ENCODE data around the gene YJEFN3. TPM values are rescaled to one million over a fixed set of nuclear protein-coding genes. Genes with fewer than 3 reads are reported as not detected.

The YJEFN3 gene
- total RNA-seq (10 to 100 TPM; 11.1 to 12.8 TPM), polyA plus RNA-seq (under 1 TPM in 2 of 3 donors, not detected in 1; 0.08 to 0.63 TPM), total RNA-seq (1.6 to 8.2 (median 3.0) reads per million in 6 experiments)

GRCh38 chr19:19528721-19529490 lies at the start of gene YJEFN3:
Gene YJEFN3, plus strand, starts transcription at chr19:19528911. Its CDS starts 22 bp downstream, at chr19:19528933.
- no peaks in the 10 kb centered on the region for H3K9me3 Mint-ChIP-seq
- peaks cover 0 to 30% (median 0%) of the 10 kb centered on the region in 3 donors for H3K36me3 Mint-ChIP-seq
- ATAC-seq, result no peak
- H3K4me3 Mint-ChIP-seq, result no peak within 1 kb of the TSS
- peak within 1 kb of the TSS in 5 of 10 donors; percentile 26 to 84 (median 62) for H3K27ac Mint-ChIP-seq
- no peaks in the 10 kb centered on the region for H3K27me3 Mint-ChIP-seq
- DNase-seq, result no peak
- H3K4me1 Mint-ChIP-seq, result peaks cover 8 to 31% (median 12%) of the 10 kb centered on the region in 4 donors
- POLR2A ChIA-PET, result no interaction called here

- ATAC-seq (peak; percentile 48 to 67), DNase-seq (no peak)
- peaks cover 36 to 87% (median 72%) of the 10 kb centered on the region in 4 donors for H3K4me1 Mint-ChIP-seq
- no peaks in the 10 kb centered on the region for H3K9me3 Mint-ChIP-seq
- peaks cover 0 to 36% (median 3%) of the 10 kb centered on the region in 3 donors for H3K36me3 Mint-ChIP-seq
- peak overlapping the region in 2 of 10 donors; percentile 18 to 62 for H3K4me3 Mint-ChIP-seq
- H3K27me3 Mint-ChIP-seq, result no peaks in the 10 kb centered on the region
- H3K27ac Mint-ChIP-seq, result peak overlapping the region; percentile 57 to 89 (median 78)
- POLR2A ChIA-PET, result no interaction called here
Measured at GRCh38 chr19:19480688-19481087, 48.0 kb upstream of the YJEFN3 start.

GRCh38 chr19:19482809-19483596 lies 45.7 kb upstream of the YJEFN3 start:
- H3K36me3 Mint-ChIP-seq, result peaks cover 0 to 21% (median 3%) of the 10 kb centered on the region in 3 donors
- H3K4me3 Mint-ChIP-seq, result peak overlapping the region in 2 of 10 donors; percentile 10 to 34
- POLR2A ChIA-PET, result interaction anchor here (0.6 to 1.1 kb wide), 6 partner anchors 21 to 84 kb away, joined by 3 to 4 read pairs (median 3); no protein-coding TSS in a partner anchor
- ATAC-seq (peak in 1 of 2 donors; percentile 29), DNase-seq (peak in 1 of 10 donors; percentile 38)
- peak overlapping the region; percentile 52 to 90 (median 79) for H3K27ac Mint-ChIP-seq
- peaks cover 27 to 86% (median 71%) of the 10 kb centered on the region in 4 donors for H3K4me1 Mint-ChIP-seq
- no peaks in the 10 kb centered on the region for H3K9me3 Mint-ChIP-seq
- no peaks in the 10 kb centered on the region for H3K27me3 Mint-ChIP-seq

- POLR2A ChIA-PET, result interaction anchor here (0.6 to 9.1 kb wide), 5 partner anchors 8 to 128 kb away, joined by 3 to 131 read pairs (median 5); partner anchors contain the start of gene GATAD2A
- peak overlapping the region; percentile 81 to 99 (median 98) for H3K27ac Mint-ChIP-seq
- no peaks in the 10 kb centered on the region for H3K27me3 Mint-ChIP-seq
- DNase-seq (no peak), ATAC-seq (no peak)
- H3K4me3 Mint-ChIP-seq, result peak overlapping the region in 4 of 10 donors; percentile 7 to 27 (median 17)
- peaks cover 29 to 89% (median 82%) of the 10 kb centered on the region in 4 donors for H3K4me1 Mint-ChIP-seq
- H3K9me3 Mint-ChIP-seq, result no peaks in the 10 kb centered on the region
- peaks cover 0 to 16% (median 3%) of the 10 kb centered on the region in 3 donors for H3K36me3 Mint-ChIP-seq
Measured at GRCh38 chr19:19485161-19485997, 43.3 kb upstream of the YJEFN3 start.

- POLR2A ChIA-PET, result interaction anchor here (0.6 to 9.1 kb wide), 5 partner anchors 9 to 128 kb away, joined by 3 to 131 read pairs (median 5); partner anchors contain the start of gene GATAD2A
- Mint-ChIP-seq H3K4me3 (peak overlapping the region in 1 of 10 donors; percentile 10), H3K27me3 (no peaks in the 10 kb centered on the region), H3K27ac (peak overlapping the region; percentile 81 to 99 (median 98)), H3K36me3 (peaks cover 0 to 19% (median 3%) of the 10 kb centered on the region in 3 donors), H3K9me3 (no peaks in the 10 kb centered on the region), H3K4me1 (peaks cover 28 to 89% (median 80%) of the 10 kb centered on the region in 4 donors)
- DNase-seq (no peak), ATAC-seq (no peak)
Measured at GRCh38 chr19:19485998-19486290, 42.8 kb upstream of the YJEFN3 start.

GRCh38 chr19:19486343-19487076 lies 42.2 kb upstream of the YJEFN3 start:
- H3K27me3 Mint-ChIP-seq, result no peaks in the 10 kb centered on the region
- ATAC-seq (no peak), DNase-seq (peak in 1 of 10 donors; percentile 60)
- peaks cover 28 to 83% (median 74%) of the 10 kb centered on the region in 4 donors for H3K4me1 Mint-ChIP-seq
- POLR2A ChIA-PET, result interaction anchor here (0.7 to 9.1 kb wide), 6 partner anchors 9 to 121 kb away, joined by 3 to 131 read pairs (median 5); partner anchors contain the start of gene GATAD2A
- peak overlapping the region; percentile 81 to 99 (median 98) for H3K27ac Mint-ChIP-seq
- no peaks in the 10 kb centered on the region for H3K9me3 Mint-ChIP-seq
- H3K36me3 Mint-ChIP-seq, result peaks cover 0 to 19% (median 3%) of the 10 kb centered on the region in 3 donors
- H3K4me3 Mint-ChIP-seq, result peak overlapping the region in 4 of 10 donors; percentile 14 to 45 (median 30)

GRCh38 chr19:19487077-19487949 lies 41.4 kb upstream of the YJEFN3 start:
- ATAC-seq (no peak), DNase-seq (peak in 1 of 10 donors; percentile 49)
- H3K9me3 Mint-ChIP-seq, result no peaks in the 10 kb centered on the region
- peaks cover 28 to 77% (median 69%) of the 10 kb centered on the region in 4 donors for H3K4me1 Mint-ChIP-seq
- H3K27me3 Mint-ChIP-seq, result no peaks in the 10 kb centered on the region
- POLR2A ChIA-PET, result interaction anchor here (0.6 to 9.1 kb wide), 10 partner anchors 10 to 121 kb away, joined by 3 to 131 read pairs (median 6); partner anchors contain the start of gene GATAD2A
- H3K27ac Mint-ChIP-seq, result peak overlapping the region; percentile 97 to 99 (median 98)
- H3K4me3 Mint-ChIP-seq, result peak overlapping the region in 8 of 10 donors; percentile 29 to 79 (median 67)
- H3K36me3 Mint-ChIP-seq, result peaks cover 0 to 19% (median 3%) of the 10 kb centered on the region in 3 donors

- Mint-ChIP-seq H3K4me3 (peak overlapping the region; percentile 48 to 79 (median 73)), H3K27ac (peak overlapping the region; percentile 97 to 99 (median 98)), H3K27me3 (no peaks in the 10 kb centered on the region), H3K4me1 (peaks cover 23 to 70% (median 63%) of the 10 kb centered on the region in 4 donors), H3K36me3 (peaks cover 0 to 23% (median 2%) of the 10 kb centered on the region in 3 donors), H3K9me3 (no peaks in the 10 kb centered on the region)
- POLR2A ChIA-PET, result interaction anchor here (0.7 to 9.1 kb wide), 13 partner anchors 13 to 297 kb away, joined by 3 to 131 read pairs (median 8); partner anchors contain the start of genes GATAD2A and NR2C2AP
- peak in 1 of 10 donors; percentile 59 for DNase-seq
- no peak for ATAC-seq
Measured at GRCh38 chr19:19487950-19488874, 40.5 kb upstream of the YJEFN3 start.

GRCh38 chr19:19488875-19489690 lies 39.6 kb upstream of the YJEFN3 start:
- Mint-ChIP-seq H3K27me3 (no peaks in the 10 kb centered on the region), H3K4me1 (peaks cover 22 to 64% (median 59%) of the 10 kb centered on the region in 4 donors), H3K36me3 (peaks cover 0 to 26% (median 1%) of the 10 kb centered on the region in 3 donors), H3K27ac (peak overlapping the region; percentile 97 to 99 (median 98)), H3K4me3 (peak overlapping the region; percentile 67 to 83 (median 74)), H3K9me3 (no peaks in the 10 kb centered on the region)
- POLR2A ChIA-PET, result interaction anchor here (0.6 to 9.1 kb wide), 15 partner anchors 13 to 298 kb away, joined by 3 to 131 read pairs (median 5); partner anchors contain the start of genes GATAD2A, NR2C2AP and TSSK6
- ATAC-seq, result peak; percentile 85 to 93
- peak; percentile 69 to 96 (median 90) for DNase-seq
